NCI-H524 (cell line): ENCODE data around the gene REL.
"Not testable (repeated sequence)": the region's sequence is repeated elsewhere in the genome, so short reads cannot be mapped to it uniquely, and the experiment has no call there.

Experiments
- DNase-seq, 2 experiments: peaks; one replicate each; lab custom pipeline; 2025; lab: John Stamatoyannopoulos, UW

REL gene

GRCh38 chr2:60925994-60926740 is 44.8 kb downstream of the REL start:
- no peak for DNase-seq

DNA sequence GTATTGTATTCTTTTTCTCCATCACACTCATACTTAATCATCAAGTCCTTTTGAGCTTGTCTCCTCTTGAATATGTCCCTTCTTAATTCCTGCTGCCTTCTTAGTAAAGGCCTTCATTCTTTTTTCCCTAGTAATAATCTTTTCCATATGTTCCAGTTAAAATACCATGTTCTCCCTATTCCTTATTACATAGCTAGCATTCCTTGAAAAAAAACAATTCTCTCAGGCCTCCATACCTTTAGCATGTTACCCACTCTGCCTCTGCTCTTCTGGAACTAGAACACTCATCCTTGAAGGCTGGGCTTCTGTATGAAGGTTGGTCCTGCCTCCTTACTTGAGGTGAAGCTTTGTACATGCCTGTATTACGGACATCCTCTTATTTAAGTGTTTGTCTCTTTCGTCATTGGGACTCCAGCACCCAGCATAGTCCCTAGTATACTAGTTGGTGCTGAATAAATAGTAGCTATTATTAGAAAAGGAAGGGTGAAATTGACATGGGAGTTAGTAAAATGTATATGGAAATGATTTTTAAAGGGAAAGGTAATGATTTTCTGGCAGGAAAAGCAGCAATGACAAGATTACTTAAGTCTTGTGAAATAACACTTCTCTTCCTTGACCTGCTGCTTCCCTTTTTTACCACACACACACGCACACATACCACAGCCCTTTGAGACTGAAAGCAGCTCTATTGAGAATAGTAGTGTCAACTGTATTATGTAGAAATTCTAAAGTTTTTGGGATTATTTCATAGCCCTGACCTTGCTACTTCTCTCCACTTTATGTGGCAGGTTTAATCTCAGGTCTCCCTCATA is 45.6 kb downstream of the REL start:
- DNase-seq, result no peak

DNA sequence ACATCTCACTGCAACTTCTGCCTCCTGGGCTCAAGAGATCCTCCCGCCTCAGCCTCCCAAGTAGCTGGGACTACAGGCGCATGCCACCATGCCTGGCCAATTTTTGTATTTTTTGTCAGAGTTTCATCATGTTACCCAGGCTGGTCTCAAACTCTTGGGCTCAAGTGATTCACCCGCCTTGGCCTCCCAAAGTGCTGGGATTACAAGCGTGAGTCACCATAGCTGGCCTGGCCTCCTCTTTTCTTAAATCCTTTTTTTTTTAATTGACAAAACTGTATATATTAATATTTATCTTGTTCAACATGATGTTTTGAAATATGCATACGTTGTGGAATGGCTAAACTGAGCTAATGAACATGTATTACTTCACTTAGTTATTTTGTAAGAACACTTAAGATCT is 50.7 kb downstream of the REL start:
- not testable (repeated sequence) for DNase-seq

- DNase-seq, result no peak
Observed at GRCh38 chr2:60932954-60933353, 51.6 kb downstream of the REL start.

GRCh38 chr2:60934165-60934722 is 52.9 kb downstream of the REL start:
- peak; percentile 84 to 96 for DNase-seq

- peak; percentile 81 to 90 for DNase-seq
Observed at GRCh38 chr2:60936757-60937156, 55.4 kb downstream of the REL start.

DNA sequence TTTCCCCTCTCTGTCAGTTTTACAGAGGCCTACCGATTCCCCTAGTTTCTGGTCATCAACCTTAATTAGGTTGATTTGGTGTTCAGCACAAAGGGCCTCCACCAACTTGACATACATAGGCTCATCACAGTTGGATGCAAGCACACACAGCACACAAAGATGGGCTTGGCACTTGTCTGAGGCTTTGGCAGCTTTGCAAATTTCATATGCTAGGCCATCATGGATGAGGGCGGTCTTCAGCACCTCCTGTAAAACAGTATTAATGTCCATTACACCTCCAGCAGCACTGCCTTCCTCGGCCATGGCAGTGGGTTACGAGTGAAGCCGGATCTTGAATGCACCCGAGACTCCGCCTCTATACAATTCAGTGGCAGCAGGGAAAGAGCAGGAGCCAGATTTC is 56.9 kb downstream of the REL start:
- no peak for DNase-seq

GRCh38 chr2:60939622-60940021 is 58.2 kb downstream of the REL start:
- no peak for DNase-seq

- DNase-seq, result peak; percentile 89 to 91
Observed at GRCh38 chr2:60945341-60945740, 64.0 kb downstream of the REL start.

DNA sequence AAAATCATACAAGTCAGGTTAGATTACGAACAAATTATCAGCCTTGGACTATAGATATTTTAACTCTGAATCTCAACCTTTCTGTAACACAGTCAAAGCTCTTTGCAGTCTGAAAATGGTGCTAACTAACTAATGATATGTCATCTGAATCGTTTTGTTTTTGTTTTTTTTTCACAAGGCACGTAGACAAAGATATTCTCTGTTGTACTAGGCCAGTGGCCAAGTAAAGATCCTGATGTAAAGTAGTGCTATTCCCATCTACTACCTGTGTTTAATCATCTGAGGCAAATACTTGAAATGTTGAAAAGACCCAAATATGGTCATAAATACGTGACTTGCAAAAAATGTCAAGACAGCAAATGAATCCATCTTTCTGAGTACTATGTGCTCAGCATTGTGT is 65.7 kb downstream of the REL start:
- no peak for DNase-seq

GRCh38 chr2:60948161-60948560 is 66.8 kb downstream of the REL start:
- no peak for DNase-seq

- DNase-seq, result no peak
Observed at GRCh38 chr2:60948926-60949579, 67.7 kb downstream of the REL start.

DNA sequence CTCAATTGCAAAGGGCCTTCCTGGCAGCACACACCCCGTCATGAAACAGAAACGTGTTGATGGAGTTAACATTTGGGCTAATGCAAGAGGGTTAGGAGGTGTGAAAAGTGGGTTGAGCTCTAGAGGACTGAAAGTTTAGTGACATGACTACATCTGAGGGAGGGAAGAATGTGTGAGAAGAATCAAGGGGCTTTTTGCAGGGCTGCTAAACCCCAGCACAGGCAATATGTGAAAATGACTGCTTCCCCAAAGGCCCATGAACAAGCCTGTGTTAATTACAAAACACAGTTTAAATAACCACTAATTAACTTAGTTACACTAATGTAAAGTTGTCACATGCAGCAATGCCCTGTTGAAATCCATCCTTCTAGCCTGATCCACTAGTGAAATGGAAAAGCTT is 72.8 kb downstream of the REL start:
- no peak for DNase-seq

DNA sequence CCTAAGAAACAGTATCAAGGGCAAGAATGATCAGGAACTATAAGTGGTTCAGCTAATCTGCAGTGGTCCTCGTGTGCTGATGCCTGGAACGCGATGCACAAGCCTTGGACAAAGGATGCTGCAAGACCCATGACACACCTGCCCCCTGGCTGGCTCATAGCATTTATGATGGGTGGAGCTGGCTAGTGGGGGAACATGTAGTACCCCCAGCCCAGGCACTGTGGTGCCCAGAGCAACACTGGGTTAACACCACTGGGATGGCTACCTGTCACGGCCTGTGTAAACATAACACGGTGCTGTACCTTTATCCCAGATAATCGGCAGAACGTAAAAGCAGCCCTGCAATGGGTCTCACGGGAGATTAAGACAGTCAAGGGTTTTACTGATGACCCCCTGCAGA is 75.8 kb downstream of the REL start:
- peak; percentile 81 to 82 for DNase-seq

GRCh38 chr2:60957643-60958042 is 76.3 kb downstream of the REL start:
- DNase-seq, result peak in 1 of 2 experiments; percentile 72

DNA sequence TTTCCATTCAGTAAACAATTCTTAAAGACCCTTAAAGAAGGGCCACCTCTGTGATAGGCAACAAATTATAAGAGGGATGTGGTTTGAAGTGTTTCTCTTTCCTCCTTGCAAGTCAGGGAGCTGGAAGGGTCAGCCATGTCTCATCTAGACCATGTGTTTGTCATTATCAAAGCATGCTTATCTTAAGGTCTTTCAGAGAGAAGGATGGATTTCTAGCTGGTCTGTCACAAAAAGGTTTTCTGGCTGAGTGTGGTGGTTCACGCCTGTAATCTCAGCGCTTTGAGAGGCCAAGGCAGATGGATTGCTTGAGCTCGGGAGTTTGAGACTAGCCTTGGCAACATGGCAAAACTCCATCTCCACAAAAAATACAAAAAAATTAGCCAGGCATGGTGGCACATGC is 77.0 kb downstream of the REL start:
- no peak for DNase-seq

- no peak for DNase-seq
Observed at GRCh38 chr2:60958800-60959199, 77.4 kb downstream of the REL start.

DNA sequence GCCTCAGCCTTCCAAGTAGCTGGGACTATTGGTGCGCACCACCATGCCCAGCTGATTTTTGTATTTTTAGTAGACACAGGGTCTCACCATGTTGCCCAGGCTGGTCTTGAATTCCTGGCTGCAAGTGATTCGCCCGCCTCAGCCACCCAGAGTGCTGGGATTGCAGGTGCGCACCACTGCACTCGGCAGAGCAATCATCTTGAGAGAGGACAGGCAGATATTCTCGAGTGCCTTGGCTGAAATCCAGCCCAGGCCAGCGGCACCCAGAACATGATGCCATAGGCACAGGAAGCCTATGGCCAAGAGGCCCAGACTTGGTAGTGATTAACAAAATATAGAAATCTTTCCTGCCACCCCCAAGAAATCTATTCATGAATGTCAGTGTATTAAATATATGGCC is 78.1 kb downstream of the REL start:
- no peak for DNase-seq

DNA sequence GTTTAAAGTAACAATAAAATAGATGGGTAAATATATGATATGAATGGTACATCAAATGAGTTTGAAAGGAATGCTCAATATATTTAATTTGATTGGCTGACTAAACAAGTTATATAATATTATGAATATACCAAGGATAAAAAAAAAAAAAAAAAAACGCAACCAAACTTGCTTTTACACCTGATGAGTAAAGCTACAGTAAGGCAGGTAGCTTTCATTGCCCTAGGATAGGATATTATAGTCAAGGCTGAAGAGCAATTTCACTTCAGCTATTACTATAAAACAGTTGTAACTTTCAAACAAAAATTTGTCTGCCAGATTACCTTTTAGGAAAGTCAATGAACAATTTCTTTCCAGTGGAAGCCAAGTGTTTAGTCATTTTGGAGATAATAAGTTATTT is 79.3 kb downstream of the REL start:
- DNase-seq, result no peak

- DNase-seq, result no peak
Observed at GRCh38 chr2:60961457-60961856, 80.1 kb downstream of the REL start.

DNA sequence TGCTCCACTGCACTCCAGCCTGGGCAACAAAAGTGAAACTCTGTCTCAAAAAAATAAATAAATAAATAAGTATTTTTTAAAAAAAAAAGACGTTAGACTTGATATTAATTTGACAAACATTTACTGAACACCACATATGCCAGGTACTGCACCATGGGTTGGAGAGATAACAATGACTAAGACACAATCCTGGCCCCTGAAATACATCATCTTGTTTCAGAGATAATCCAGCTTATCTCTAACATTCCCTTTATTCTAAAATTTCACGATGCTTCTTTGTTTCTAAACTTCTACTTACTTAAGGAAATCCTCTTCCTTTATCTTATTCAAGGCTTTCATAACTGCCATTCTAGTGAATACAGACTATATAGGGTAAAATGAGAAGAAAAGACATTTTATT is 81.2 kb downstream of the REL start:
- no peak for DNase-seq

DNA sequence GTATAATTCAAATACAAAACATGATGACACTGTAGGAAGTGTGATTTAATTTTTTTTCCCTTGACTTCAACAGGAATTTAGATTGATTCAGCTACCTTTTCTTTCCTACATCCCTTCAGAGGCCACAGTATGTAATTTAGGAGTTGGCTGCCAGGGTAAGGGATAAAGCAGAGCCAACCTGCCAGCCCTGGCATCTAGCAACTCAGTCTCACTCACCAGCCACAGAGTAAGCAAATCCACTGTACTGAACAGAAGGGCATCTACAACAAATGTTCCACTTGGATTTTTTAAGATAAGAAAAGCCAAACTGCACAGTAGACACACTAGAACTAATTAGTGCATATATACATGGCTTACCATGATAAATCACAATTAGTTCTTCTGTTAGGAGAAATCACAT is 81.8 kb downstream of the REL start:
- DNase-seq, result no peak
